BLaER1 (cell line): ENCODE data around the gene SLC35B2.
"Not testable (repeated sequence)": the region's sequence is repeated elsewhere in the genome, so short reads cannot be mapped to it uniquely, and the experiment has no call there.

Experiments
- H3K27ac ChIP-seq: shearing (Covaris generic); formaldehyde crosslinking; 2 replicates; pipeline ENCODE4 v1.8.1; 2022
- H3K27me3 ChIP-seq: shearing (Covaris generic); formaldehyde crosslinking; 2 replicates; pipeline ENCODE4 v1.8.1; 2022
- H3K36me3 ChIP-seq: shearing (Covaris generic); formaldehyde crosslinking; 2 replicates; pipeline ENCODE4 v1.8.1; 2022
- H3K4me1 ChIP-seq: shearing (Covaris generic); formaldehyde crosslinking; 2 replicates; pipeline ENCODE4 v1.8.1; 2022
- H3K4me2 ChIP-seq: shearing (Covaris generic); formaldehyde crosslinking; 2 replicates; pipeline ENCODE4 v1.8.1; 2022
- H3K4me3 ChIP-seq: shearing (Covaris generic); formaldehyde crosslinking; 2 replicates; pipeline ENCODE4 v1.8.1; 2022
- H3K9ac ChIP-seq: shearing (Covaris generic); formaldehyde crosslinking; 2 replicates; pipeline ENCODE4 v1.8.1; 2022
- H3K9me3 ChIP-seq: shearing (Covaris generic); formaldehyde crosslinking; 2 replicates; pipeline ENCODE4 v1.8.1; 2022
- H4K20me1 ChIP-seq: shearing (Covaris generic); formaldehyde crosslinking; 2 replicates; pipeline ENCODE4 v1.8.1; 2022
- Cebpa-rat ChIP-seq: shearing (Covaris generic); IDR thresholded peaks from 2 replicates; pipeline ENCODE4 v1.8.1; 2022

The SLC35B2 gene

DNA sequence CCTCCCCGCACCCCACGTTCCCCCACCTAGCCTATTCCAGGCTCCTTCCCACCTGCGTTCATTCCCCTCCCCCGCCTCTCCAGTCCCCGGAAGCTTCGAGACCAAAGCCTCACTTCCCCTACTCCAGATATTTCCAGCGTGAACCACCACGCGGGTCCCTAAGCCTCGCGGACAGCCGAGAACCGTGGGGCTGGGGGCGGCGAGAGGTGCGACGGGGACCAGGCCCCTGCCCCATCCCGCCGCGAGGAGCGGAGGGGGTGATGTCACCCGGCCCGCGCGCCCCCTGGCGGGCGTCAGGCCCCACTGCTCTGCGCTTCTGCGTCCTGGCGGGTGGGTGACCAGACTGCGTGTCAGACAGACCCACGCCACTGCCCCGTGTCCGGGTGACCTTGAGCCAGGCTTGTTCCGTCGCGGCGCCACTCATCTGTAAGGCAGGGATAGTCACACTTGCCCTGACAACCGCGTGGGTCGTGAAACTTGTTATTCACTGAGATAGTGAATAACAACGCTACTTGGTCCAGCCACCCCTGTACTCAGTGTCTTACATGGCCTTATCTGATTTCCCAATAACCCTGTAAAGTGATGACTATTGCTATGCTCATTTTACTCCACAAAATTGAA is 19.4 kb downstream of the SLC35B2 start:
- peak overlapping the region; percentile 88 for H3K4me2 ChIP-seq
- H3K4me3 ChIP-seq, result peak overlapping the region; percentile 72
- H3K27me3 ChIP-seq, result no peaks in the 10 kb centered on the region
- H3K4me1 ChIP-seq, result peaks cover 43% of the 10 kb centered on the region
- TF ChIP-seq Cebpa-rat, result no peak
- peaks cover 10% of the 10 kb centered on the region for H3K36me3 ChIP-seq
- no peaks in the 10 kb centered on the region for H3K9me3 ChIP-seq
- peak overlapping the region; percentile 83 for H3K27ac ChIP-seq
- H3K9ac ChIP-seq, result peak overlapping the region; percentile 76
- no peaks in the 10 kb centered on the region for H4K20me1 ChIP-seq

DNA sequence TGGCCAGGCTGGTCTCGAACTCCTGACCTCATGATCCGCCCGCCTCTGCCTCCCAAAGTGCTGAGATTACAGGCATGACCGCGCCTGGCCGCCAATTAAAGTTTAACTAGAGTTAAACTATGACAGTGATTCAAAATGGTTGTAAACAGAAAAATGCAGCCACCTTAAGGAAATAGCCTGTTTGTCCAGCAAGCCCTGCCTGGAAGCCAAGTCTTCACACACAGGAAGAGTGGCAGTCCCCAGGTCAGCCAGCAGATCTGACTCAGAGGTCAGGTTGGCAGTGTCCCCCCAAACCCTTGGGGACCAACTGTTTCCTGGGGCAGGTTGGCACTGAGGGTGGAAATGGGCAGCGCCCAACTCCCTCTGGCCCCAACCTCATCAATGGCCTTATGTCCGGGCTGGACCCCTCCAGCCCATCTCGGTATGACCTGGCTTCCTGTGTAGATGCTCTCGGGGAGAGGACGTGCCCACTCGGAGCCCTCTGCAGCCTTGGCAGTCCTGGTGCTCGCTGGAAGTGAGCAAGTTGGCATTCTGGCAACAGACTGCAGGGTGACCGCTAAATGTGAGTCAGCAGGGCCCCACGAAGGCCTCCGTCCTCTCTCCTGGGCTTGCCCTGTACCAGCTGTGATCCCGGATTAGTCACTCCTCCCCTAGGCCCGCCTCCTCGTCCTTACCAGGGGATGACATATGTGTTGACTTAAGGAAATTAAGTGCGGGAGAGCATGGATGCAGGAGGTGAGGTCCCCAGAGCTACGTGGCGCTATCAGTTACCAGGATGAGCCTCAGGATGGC is 20.1 kb downstream of the SLC35B2 start:
- H3K4me1 ChIP-seq, result peaks cover 43% of the 10 kb centered on the region
- peak overlapping the region; percentile 88 for H3K4me2 ChIP-seq
- no peak for TF ChIP-seq Cebpa-rat
- peaks cover 17% of the 10 kb centered on the region for H3K36me3 ChIP-seq
- no peaks in the 10 kb centered on the region for H3K9me3 ChIP-seq
- H3K27me3 ChIP-seq, result no peaks in the 10 kb centered on the region
- H3K4me3 ChIP-seq, result peak overlapping the region; percentile 72
- peak overlapping the region; percentile 76 for H3K9ac ChIP-seq
- H4K20me1 ChIP-seq, result no peaks in the 10 kb centered on the region
- peak overlapping the region; percentile 83 for H3K27ac ChIP-seq

DNA sequence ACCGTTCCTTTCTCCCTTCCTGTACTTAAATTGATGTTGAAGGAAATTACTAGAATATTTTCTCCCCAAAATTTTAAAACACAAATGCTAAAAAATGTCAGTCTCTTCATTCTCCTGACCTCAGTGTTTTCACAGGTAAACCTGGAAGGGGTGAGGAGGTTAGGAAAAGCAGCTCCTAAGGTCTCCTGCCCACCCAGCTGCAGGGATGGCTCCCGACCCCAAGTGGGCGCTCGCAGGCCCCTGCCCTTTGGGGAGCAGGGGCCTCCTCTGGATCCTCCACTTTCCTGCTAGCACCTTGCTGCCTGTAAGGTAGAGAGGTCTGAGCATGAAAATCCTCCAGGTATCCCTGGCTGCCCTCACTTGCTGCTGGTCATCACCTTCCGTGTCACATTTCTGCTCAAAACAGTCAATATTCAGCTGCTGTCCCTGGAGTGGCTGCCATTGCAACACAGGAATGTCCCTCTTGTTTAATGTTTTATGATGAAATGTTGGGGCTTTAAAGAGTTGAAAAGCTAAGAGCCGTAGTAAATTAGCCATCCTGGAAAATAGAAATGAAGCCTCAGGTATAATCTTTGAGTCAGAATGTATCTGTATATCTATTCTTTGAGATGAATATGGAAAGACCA is 21.3 kb downstream of the SLC35B2 start:
- Histone ChIP-seq H4K20me1 (no peaks in the 10 kb centered on the region), H3K4me1 (peaks cover 43% of the 10 kb centered on the region), H3K4me3 (no peak overlapping the region), H3K9me3 (no peaks in the 10 kb centered on the region), H3K27ac (no peak overlapping the region), H3K36me3 (peaks cover 29% of the 10 kb centered on the region), H3K4me2 (no peak overlapping the region), H3K27me3 (no peaks in the 10 kb centered on the region), H3K9ac (no peak overlapping the region)
- no peak for TF ChIP-seq Cebpa-rat

DNA sequence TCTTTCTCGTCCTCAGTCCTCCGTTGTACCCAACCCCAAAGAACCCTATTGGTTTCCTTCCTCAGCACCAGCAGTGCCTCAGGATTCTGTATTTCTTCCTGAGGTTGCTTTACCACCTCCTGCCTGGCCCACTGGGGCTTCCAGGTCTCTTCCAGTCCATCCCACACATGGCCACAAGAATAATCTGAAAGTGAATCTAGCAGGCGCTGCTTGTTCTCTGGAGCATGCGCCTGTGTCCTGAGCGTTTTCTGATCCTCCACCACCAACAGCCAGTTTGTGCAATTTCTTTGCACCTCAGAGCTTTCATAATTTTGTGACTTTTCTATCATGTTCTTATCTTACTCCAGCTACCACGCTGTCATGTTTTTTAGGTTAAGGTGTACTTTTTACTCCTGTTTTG is 22.1 kb downstream of the SLC35B2 start:
- H3K4me3 ChIP-seq, result no peak overlapping the region
- no peaks in the 10 kb centered on the region for H3K27me3 ChIP-seq
- TF ChIP-seq Cebpa-rat, result no peak
- no peaks in the 10 kb centered on the region for H4K20me1 ChIP-seq
- H3K27ac ChIP-seq, result no peak overlapping the region
- H3K9me3 ChIP-seq, result no peaks in the 10 kb centered on the region
- no peak overlapping the region for H3K4me2 ChIP-seq
- H3K4me1 ChIP-seq, result peaks cover 43% of the 10 kb centered on the region
- H3K36me3 ChIP-seq, result peaks cover 36% of the 10 kb centered on the region
- H3K9ac ChIP-seq, result no peak overlapping the region

DNA sequence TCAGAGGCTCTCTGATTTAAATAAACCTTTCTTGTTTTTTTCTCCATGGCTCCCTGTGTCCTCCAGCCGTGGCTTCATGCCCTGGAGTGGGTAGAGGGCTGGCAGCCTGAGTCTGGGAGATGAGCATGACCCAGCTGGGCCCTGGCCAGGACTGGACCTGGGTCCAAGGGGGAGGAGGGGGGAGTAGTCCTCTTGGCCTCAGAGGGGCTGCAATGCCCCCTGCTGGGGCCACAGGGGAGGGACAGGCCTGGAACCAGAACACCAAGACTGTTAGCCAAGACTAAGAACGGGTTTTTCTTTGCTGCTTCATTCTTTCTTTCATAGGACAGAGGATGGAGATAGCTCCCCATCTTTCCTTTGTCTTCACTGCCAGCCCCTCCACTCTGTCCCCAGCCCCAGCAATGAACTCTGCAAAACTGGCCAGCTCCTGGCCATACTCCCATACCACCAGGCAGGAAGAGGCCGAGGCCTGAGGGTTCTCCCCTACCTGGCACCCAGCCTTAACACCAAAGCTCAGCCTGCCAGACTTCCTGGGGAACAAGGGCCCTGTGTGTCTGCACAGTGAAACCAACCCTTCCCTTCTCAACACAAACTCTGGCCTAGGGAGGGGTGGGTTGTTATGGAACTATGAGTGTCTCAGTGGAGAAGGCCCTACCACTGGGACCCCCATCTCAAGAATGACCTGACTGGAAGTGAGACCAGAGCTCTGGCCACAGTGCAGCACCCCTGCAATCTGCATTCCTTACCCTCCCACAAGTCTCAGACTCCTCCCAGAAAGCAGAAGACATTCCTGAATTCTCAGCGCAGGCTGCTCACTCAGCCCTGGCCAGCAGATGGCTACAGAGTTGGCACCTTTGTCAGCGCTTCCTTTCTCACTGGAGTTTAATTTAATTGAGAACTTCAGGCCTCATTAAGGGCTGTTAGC is 23.0 kb downstream of the SLC35B2 start:
- Histone ChIP-seq H3K36me3 (peaks cover 45% of the 10 kb centered on the region), H3K4me2 (peak overlapping the region; percentile 43; the same call in 1 of the 2 replicates), H3K27me3 (no peaks in the 10 kb centered on the region), H3K9ac (no peak overlapping the region), H3K4me3 (no peak overlapping the region), H4K20me1 (no peaks in the 10 kb centered on the region), H3K4me1 (peaks cover 43% of the 10 kb centered on the region), H3K9me3 (no peaks in the 10 kb centered on the region), H3K27ac (peak overlapping the region; percentile 71)
- no peak for TF ChIP-seq Cebpa-rat

DNA sequence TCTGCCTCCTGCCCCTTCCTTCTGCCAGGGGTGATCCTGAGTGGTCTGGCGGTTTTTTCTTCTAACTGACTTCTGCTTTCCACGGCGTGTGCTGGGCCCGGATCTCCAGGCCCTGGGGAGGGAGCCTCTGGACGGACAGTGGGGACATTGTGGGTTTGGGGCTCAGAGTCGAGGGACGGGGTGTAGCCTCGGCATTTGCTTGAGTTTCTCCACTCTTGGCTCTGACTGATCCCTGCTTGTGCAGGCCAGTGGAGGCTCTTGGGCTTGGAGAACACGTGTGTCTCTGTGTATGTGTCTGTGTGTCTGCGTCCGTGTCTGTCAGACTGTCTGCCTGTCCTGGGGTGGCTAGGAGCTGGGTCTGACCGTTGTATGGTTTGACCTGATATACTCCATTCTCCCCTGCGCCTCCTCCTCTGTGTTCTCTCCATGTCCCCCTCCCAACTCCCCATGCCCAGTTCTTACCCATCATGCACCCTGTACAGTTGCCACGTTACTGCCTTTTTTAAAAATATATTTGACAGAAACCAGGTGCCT is 23.7 kb downstream of the SLC35B2 start:
- H3K36me3 ChIP-seq, result peaks cover 52% of the 10 kb centered on the region
- TF ChIP-seq Cebpa-rat, result no peak
- H3K9ac ChIP-seq, result peak overlapping the region; percentile 53; the same call in 1 of the 2 replicates
- H3K9me3 ChIP-seq, result no peaks in the 10 kb centered on the region
- peak overlapping the region; percentile 43 for H3K4me2 ChIP-seq
- peak overlapping the region; percentile 71 for H3K27ac ChIP-seq
- H3K27me3 ChIP-seq, result no peaks in the 10 kb centered on the region
- no peak overlapping the region for H3K4me3 ChIP-seq
- H4K20me1 ChIP-seq, result peaks cover 1% of the 10 kb centered on the region; the same call in 1 of the 2 replicates
- H3K4me1 ChIP-seq, result peaks cover 43% of the 10 kb centered on the region

DNA sequence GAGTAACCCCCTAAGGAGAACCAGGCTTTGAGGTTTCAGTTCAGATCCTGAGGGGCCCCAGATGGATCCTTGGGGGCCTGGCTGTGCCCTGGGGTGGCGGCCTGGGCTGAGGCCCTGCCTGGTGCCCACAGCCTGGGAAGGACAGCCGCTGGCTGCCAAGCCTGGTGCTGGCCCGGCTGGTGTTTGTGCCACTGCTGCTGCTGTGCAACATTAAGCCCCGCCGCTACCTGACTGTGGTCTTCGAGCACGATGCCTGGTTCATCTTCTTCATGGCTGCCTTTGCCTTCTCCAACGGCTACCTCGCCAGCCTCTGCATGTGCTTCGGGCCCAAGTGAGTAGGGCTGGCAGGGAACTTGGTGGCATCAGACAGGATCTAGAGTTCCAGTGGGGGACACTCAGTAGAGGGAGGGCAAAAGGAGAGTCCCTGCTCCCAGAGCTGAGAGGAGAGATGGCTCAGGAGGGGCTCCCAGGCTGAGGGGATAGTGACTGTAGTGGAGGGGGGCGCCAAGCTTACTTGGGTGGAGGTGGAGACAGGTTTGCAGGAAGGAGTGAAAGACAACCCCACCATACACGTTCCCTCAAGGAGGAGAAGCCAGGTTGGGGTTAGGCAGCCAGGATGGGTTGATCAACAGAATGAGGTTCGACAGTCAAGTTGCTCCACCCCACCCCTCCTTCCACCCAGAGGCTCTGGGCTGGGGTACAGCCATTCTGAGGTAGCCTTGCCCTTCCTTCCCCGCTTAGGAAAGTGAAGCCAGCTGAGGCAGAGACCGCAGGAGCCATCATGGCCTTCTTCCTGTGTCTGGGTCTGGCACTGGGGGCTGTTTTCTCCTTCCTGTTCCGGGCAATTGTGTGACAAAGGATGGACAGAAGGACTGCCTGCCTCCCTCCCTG is 24.4 kb downstream of the SLC35B2 start:
- Histone ChIP-seq H3K9me3 (no peaks in the 10 kb centered on the region), H3K4me2 (peak overlapping the region; percentile 43), H4K20me1 (peaks cover 9% of the 10 kb centered on the region), H3K36me3 (peaks cover 60% of the 10 kb centered on the region), H3K9ac (peak overlapping the region; percentile 53; the same call in 1 of the 2 replicates), H3K27me3 (no peaks in the 10 kb centered on the region), H3K4me1 (peaks cover 38% of the 10 kb centered on the region), H3K27ac (peak overlapping the region; percentile 71), H3K4me3 (no peak overlapping the region)
- no peak for TF ChIP-seq Cebpa-rat

DNA sequence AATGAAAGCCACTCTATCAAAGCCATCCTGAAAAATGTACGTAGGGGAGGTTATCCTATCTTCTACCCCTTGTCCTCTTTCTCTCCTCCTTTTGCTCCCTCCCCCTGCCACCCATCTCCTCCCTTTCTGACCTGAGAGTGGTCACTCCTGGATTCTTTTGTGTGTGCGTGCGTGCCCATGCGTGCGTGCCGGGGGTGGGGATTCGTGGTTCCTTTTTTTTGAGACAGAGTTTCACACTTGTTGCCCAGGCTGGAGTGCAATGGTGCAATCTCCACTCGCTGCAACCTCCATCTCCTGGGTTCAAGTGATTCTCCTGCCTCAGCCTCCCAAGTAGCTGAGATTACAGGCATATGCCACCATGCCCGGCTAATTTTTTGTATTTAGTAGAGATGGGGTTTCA is 25.9 kb downstream of the SLC35B2 start:
- not testable (repeated sequence) for H3K27me3 ChIP-seq, H3K9ac ChIP-seq, H3K4me3 ChIP-seq, H3K4me2 ChIP-seq, H3K9me3 ChIP-seq, H3K27ac ChIP-seq
- H3K4me1 ChIP-seq, result peaks cover 40% of the 10 kb centered on the region
- H3K36me3 ChIP-seq, result peaks cover 67% of the 10 kb centered on the region
- H4K20me1 ChIP-seq, result peaks cover 24% of the 10 kb centered on the region
